PC-9 (cell line): ENCODE measurements around the gene CARTPT.

Experiments used
- CTCF ChIP-seq: fragments of 200-600 bp; sonication (generic); conservative IDR thresholded peaks from 2 replicates; pipeline ENCODE4 v1.6.1; 2017; ENCODE audit warnings: mixed run types, antibody characterized with exemption, mild to moderate bottlenecking, moderate library complexity
- EZH2 ChIP-seq: fragments of 200-600 bp; sonication (generic); IDR thresholded peaks from 2 replicates; pipeline ENCODE4 v1.8.0; 2017; ENCODE audit warnings: antibody characterized with exemption, low read depth

GRCh38 chr5:71740015-71740753, 21.1 kb downstream of the CARTPT start:
- TF ChIP-seq CTCF (no peak), EZH2 (no peak)
